Activated CD4-positive, alpha-beta memory T cell treated with anti-CD3 and anti-CD28 coated beads for 36 hours (primary cell): ENCODE data around the gene MROH7. TPM values are rescaled to one million over a fixed set of nuclear protein-coding genes. Genes with fewer than 3 reads are reported as not detected.
"Not testable (repeated sequence)": the region's sequence is repeated elsewhere in the genome, so short reads cannot be mapped to it uniquely, and the experiment has no call there.

ENCODE experiments used
- CTCF ChIA-PET: fragments of 350-600 bp; sonication (Branson Sonifier 250); formaldehyde crosslinking; loops from one replicate; lab custom pipeline; 2021; ENCODE audit warnings: antibody characterized with exemption, inconsistent platforms; lab: Charles Lee
- POLR2A ChIA-PET: fragments of 350-600 bp; sonication (Branson Sonifier 250); formaldehyde crosslinking; loops from one replicate; lab custom pipeline; 2021; ENCODE audit warnings: antibody characterized with exemption; lab: Charles Lee
- DNase-seq: peaks from one replicate; pipeline ENCODE4 v3.0.0-alpha.2; 2020
- H3K27ac Mint-ChIP-seq: one replicate; pipeline ENCODE4 v1.8.0; 2021; ENCODE audit warnings: mixed read lengths
- H3K27me3 Mint-ChIP-seq: one replicate; pipeline ENCODE4 v1.8.0; 2021; ENCODE audit warnings: mixed read lengths
- H3K36me3 Mint-ChIP-seq: one replicate; pipeline ENCODE4 v1.8.0; 2021; ENCODE audit warnings: mixed read lengths
- H3K4me1 Mint-ChIP-seq: one replicate; pipeline ENCODE4 v1.8.0; 2021; ENCODE audit warnings: low read depth, mixed read lengths
- H3K4me3 Mint-ChIP-seq: one replicate; pipeline ENCODE4 v1.8.0; 2021; ENCODE audit warnings: mild to moderate bottlenecking, mixed read lengths
- H3K9me3 Mint-ChIP-seq: one replicate; pipeline ENCODE4 v1.8.0; 2021; ENCODE audit warnings: mixed read lengths
- intact Hi-C: fragments of 100-400 bp; cut with micrococcal nuclease; formaldehyde crosslinking; loops from one replicate; pipeline ENCODE4 v1.15.1; 2023
- total RNA-seq, 2 experiments: library from RNA; stranded (reverse); gene quantifications; one replicate each; pipeline ENCODE4 v1.2.3, GENCODE V29; 2021

Gene MROH7
- total RNA-seq, 2 experiments from 2014 or later = 0.05 TPM; not detected in 1

DNA sequence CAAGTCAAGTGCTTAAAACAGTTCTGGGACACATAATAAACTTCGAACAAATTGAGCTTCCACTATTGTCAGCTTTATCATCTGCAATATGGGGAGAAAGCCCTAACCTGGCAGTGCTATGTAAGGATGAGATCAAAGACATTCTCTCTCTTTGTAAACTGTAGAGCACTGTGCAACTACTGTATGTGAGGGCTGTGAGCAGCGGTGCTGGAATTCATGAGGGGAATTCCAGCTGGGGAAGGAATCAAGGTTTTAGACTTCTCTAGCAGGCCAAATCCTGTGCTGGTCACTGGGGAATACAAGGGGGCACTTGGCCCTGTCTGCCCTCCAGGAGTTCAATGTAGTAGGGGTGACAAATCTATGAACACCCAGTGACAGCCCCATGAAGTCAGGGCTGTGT lies 27.6 kb upstream of the MROH7 start:
- ChIA-PET POLR2A (no interaction called here), CTCF (no interaction called here)
- no peak for DNase-seq
- Mint-ChIP-seq H3K4me1 (no peaks in the 10 kb centered on the region), H3K9me3 (no peaks in the 10 kb centered on the region), H3K27ac (no peak overlapping the region), H3K4me3 (no peak overlapping the region), H3K36me3 (no peaks in the 10 kb centered on the region), H3K27me3 (no peaks in the 10 kb centered on the region)
- intact Hi-C loops = no loop called here

GRCh38 chr1:54614563-54614962 lies 27.0 kb upstream of the MROH7 start:
- no peaks in the 10 kb centered on the region for H3K36me3 Mint-ChIP-seq
- intact Hi-C loops = no loop called here
- H3K4me1 Mint-ChIP-seq = no peaks in the 10 kb centered on the region
- H3K27ac Mint-ChIP-seq = no peak overlapping the region
- CTCF ChIA-PET = no interaction called here
- DNase-seq = no peak
- no peaks in the 10 kb centered on the region for H3K27me3 Mint-ChIP-seq
- H3K4me3 Mint-ChIP-seq = no peak overlapping the region
- POLR2A ChIA-PET = no interaction called here
- H3K9me3 Mint-ChIP-seq = no peaks in the 10 kb centered on the region

- no peaks in the 10 kb centered on the region for H3K4me1 Mint-ChIP-seq
- ChIA-PET POLR2A (no interaction called here), CTCF (no interaction called here)
- no peak overlapping the region for H3K27ac Mint-ChIP-seq
- H3K9me3 Mint-ChIP-seq = no peaks in the 10 kb centered on the region
- intact Hi-C loops = no loop called here
- DNase-seq = no peak
- no peaks in the 10 kb centered on the region for H3K36me3 Mint-ChIP-seq
- no peaks in the 10 kb centered on the region for H3K27me3 Mint-ChIP-seq
- H3K4me3 Mint-ChIP-seq = no peak overlapping the region
Measured at GRCh38 chr1:54615531-54616279, 25.9 kb upstream of the MROH7 start.

- Mint-ChIP-seq H3K4me3 (no peak overlapping the region), H3K9me3 (no peaks in the 10 kb centered on the region), H3K27me3 (peaks cover 2% of the 10 kb centered on the region), H3K4me1 (no peaks in the 10 kb centered on the region), H3K36me3 (no peaks in the 10 kb centered on the region), H3K27ac (no peak overlapping the region)
- ChIA-PET POLR2A (no interaction called here), CTCF (no interaction called here)
- DNase-seq = no peak
- intact Hi-C loops = no loop called here
Measured at GRCh38 chr1:54619749-54620148, 21.8 kb upstream of the MROH7 start.

GRCh38 chr1:54623216-54624007 lies 18.2 kb upstream of the MROH7 start, which contains the start of gene FAM151A:
Gene FAM151A (minus strand): TSS chr1:54623525. CDS start chr1:54623395, 130 bp downstream.
- no peaks in the 10 kb centered on the region for H3K9me3 Mint-ChIP-seq

DNA sequence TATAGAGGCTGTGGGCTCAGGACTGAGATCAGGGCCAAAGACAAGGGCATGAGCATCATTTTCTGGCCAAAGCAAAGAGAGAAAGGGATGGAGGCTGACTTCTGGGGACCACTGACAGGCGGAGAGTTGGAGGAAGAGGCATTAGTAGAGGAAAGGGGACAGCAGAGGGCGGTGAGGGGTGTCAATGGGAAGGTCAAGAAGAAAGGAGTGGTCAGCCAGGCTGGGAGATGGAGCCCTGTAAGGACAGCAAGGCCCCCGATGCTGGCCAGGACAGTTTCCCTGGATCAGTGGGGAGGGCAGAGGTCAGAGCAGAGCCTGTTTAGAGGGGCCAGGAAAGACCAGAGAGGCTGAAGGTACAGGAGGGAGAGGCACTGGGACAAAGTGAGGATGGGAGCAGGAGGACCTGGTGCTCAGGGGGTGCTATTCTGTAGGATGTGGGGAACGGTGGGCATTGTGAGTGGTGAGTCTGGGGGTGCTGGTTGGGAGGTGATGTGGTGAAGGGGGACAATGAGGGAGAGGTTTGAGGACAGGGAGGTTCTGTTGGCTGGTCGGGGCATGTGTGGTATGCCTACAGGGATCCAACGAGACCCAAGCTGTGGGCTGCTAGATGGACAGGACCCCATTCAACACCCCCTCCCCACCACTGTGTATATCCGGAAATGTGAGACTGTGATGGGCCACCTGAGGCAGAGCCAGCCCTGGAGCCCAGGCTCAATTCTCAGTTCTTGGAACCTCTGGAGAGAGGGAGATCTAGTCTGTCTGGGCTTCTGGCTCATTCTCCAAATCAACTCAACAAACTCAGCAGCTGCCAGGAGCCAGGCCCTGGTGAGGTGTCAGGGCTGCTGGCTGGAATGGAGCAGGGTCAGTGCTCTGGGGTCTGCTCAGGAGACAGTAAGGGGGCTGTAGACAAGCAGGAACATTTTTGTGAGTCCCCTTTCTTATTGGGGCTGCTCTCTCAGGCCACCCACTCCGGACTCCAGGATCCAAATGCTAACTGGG lies 16.8 kb upstream of the MROH7 start:
- no peak overlapping the region for H3K27ac Mint-ChIP-seq
- ChIA-PET CTCF (no interaction called here), POLR2A (no interaction called here)
- H3K4me3 Mint-ChIP-seq = no peak overlapping the region
- intact Hi-C loops = no loop called here
- no peaks in the 10 kb centered on the region for H3K36me3 Mint-ChIP-seq
- H3K4me1 Mint-ChIP-seq = no peaks in the 10 kb centered on the region
- no peaks in the 10 kb centered on the region for H3K9me3 Mint-ChIP-seq
- no peak for DNase-seq
- H3K27me3 Mint-ChIP-seq = peaks cover 2% of the 10 kb centered on the region

More at GRCh38 chr1:54623216-54624007, 18.2 kb upstream of the MROH7 start, which contains the start of gene FAM151A:
- Mint-ChIP-seq H3K27me3 (peaks cover 2% of the 10 kb centered on the region), H3K4me3 (no peak within 1 kb of the TSS), H3K27ac (no peak within 1 kb of the TSS), H3K36me3 (no peaks in the 10 kb centered on the region), H3K4me1 (no peaks in the 10 kb centered on the region)
- CTCF ChIA-PET = no interaction called here
- POLR2A ChIA-PET = no interaction called here
- intact Hi-C loops = no loop called here
- no peak for DNase-seq

- Mint-ChIP-seq H3K9me3 (no peaks in the 10 kb centered on the region), H3K27ac (no peak overlapping the region), H3K4me1 (no peaks in the 10 kb centered on the region), H3K36me3 (no peaks in the 10 kb centered on the region), H3K4me3 (no peak overlapping the region), H3K27me3 (peaks cover 3% of the 10 kb centered on the region)
- ChIA-PET CTCF (no interaction called here), POLR2A (no interaction called here)
- no peak for DNase-seq
- intact Hi-C loops = no loop called here
Measured at GRCh38 chr1:54627196-54627595, 14.4 kb upstream of the MROH7 start.

DNA sequence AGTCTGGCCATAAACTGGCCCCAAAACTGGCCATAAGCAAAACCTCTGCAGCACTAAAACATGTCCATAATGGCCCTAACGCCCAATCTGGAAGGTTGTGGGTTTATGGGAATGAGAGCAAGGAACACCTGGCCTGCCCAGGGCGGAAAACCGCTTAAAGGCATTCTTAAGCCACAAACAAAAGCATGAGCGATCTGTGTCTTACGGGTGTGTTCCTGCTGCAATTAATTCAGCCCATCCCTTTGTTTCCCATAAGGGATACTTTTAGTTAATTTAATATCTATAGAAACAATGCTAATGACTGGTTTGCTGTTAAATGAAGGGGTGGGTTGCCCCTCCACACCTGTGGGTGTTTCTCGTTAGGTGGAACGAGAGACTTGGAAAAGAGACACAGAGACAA lies 5.8 kb upstream of the MROH7 start:
- H3K9me3 Mint-ChIP-seq, intact Hi-C loops, H3K27ac Mint-ChIP-seq, H3K4me1 Mint-ChIP-seq, POLR2A ChIA-PET, CTCF ChIA-PET, H3K4me3 Mint-ChIP-seq, DNase-seq, H3K27me3 Mint-ChIP-seq, H3K36me3 Mint-ChIP-seq: not testable (repeated sequence)

- POLR2A ChIA-PET, H3K9me3 Mint-ChIP-seq, H3K4me3 Mint-ChIP-seq, H3K4me1 Mint-ChIP-seq, H3K36me3 Mint-ChIP-seq, H3K27ac Mint-ChIP-seq, H3K27me3 Mint-ChIP-seq, intact Hi-C loops, DNase-seq, CTCF ChIA-PET: not testable (repeated sequence)
Measured at GRCh38 chr1:54636461-54637446, 4.8 kb upstream of the MROH7 start.

DNA sequence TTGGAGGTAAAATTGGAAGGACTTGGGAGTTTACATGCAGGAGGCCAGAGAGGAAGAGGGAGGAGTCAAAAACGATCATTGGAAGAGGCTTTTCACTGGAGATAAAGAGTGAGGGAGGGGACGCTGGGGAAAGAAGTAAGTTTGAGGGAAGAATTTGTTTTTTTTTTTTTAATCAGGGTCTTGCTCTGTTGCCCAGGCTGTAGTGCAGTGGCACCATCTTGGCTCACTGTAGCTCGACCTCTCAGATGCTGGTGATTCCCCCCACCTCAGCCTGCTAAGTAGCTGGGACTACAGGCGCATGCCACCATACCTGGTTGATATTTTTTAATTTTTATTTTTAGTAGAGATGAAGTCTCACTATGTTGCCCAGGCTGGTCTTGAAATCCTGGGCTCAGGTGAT lies 1.2 kb upstream of the MROH7 start:
- Mint-ChIP-seq H3K36me3 (peaks cover 3% of the 10 kb centered on the region), H3K4me3 (no peak overlapping the region), H3K4me1 (no peaks in the 10 kb centered on the region), H3K27ac (no peak overlapping the region), H3K9me3 (peaks cover 15% of the 10 kb centered on the region), H3K27me3 (peaks cover 5% of the 10 kb centered on the region)
- ChIA-PET CTCF (no interaction called here), POLR2A (no interaction called here)
- intact Hi-C loops = no loop called here
- DNase-seq = no peak

GRCh38 chr1:54643736-54644135 lies 2.1 kb downstream of the MROH7 start:
- no peak overlapping the region for H3K4me3 Mint-ChIP-seq
- peaks cover 15% of the 10 kb centered on the region for H3K9me3 Mint-ChIP-seq
- intact Hi-C loops = no loop called here
- H3K4me1 Mint-ChIP-seq = no peaks in the 10 kb centered on the region
- no peak for DNase-seq
- H3K27me3 Mint-ChIP-seq = peaks cover 3% of the 10 kb centered on the region
- H3K27ac Mint-ChIP-seq = no peak overlapping the region
- ChIA-PET POLR2A (interaction anchor here (0.6 kb wide), 1 partner anchor 479 kb away, joined by 3 read pairs; no protein-coding TSS in a partner anchor), CTCF (no interaction called here)
- peaks cover 3% of the 10 kb centered on the region for H3K36me3 Mint-ChIP-seq
